ENCODE measurements around the gene MAML3. TPM values are rescaled to one million over a fixed set of nuclear protein-coding genes. Genes with fewer than 3 reads are reported as not detected.

The MAML3 gene
- total and polyA plus RNA-seq, 2 of the 13 experiments (the other 11 are each of a cell fraction or from before 2014, with no cell fraction given), result 0.05 to 0.13 TPM

DNA sequence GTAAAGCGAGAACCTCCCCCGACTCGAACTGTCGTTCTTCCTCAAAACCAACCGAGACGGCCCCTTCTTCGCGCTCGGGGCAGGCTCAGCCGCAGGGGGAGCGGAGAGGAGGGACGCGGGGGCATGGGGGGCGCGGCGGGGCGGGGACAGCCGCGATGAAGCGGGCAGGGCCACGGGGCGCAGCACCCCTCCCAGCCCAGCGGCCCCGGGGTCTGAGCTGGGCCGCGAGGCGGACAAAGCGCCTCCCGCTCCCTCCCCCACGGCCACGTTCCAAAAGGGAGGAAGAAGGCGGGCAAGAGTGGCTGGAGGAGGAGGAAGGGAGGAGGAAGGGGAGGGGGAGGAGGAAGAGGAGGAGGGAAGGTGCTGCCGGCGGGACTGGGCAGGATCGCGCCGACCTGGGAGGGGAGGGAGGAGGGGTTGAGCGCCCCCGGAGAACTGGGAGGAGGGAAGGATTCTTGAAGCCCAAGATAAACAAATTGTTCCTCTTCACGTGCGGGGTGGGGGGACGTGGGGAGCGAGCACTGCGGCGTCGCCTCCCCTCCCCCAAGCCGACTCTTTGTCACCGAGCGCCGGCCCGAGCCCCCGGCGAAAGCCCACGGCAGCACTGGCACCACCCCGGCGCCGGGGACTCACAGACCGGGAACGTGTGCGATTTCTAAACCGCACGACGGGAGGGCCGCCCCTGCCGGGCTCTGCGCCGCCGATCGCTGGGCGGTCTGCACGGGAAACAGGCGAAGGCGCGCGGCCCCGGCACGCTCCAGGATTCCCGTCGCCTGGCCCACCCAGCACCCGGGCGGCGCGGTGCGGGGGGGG, 2.9 kb downstream of the MAML3 start (continued):
- TF ChIP-seq ZNF75D (CRISPR knock-in tag; IDR thresholded peaks at IDR 0.05; ENCODE audit: borderline replicate concordance), result 0 out of 2 replicates have a peak, but pooled peaks have one; percentile 56
- TF ChIP-seq HDAC2 (CRISPR knock-in tag; IDR thresholded peaks at IDR 0.05), result no peak
- 0 out of 2 replicates have a peak, but pooled peaks have one; percentile 50 for TF ChIP-seq ZNF839 (CRISPR knock-in tag; IDR thresholded peaks at IDR 0.05; ENCODE audit: borderline replicate concordance)
- TF ChIP-seq, protein P1, sequence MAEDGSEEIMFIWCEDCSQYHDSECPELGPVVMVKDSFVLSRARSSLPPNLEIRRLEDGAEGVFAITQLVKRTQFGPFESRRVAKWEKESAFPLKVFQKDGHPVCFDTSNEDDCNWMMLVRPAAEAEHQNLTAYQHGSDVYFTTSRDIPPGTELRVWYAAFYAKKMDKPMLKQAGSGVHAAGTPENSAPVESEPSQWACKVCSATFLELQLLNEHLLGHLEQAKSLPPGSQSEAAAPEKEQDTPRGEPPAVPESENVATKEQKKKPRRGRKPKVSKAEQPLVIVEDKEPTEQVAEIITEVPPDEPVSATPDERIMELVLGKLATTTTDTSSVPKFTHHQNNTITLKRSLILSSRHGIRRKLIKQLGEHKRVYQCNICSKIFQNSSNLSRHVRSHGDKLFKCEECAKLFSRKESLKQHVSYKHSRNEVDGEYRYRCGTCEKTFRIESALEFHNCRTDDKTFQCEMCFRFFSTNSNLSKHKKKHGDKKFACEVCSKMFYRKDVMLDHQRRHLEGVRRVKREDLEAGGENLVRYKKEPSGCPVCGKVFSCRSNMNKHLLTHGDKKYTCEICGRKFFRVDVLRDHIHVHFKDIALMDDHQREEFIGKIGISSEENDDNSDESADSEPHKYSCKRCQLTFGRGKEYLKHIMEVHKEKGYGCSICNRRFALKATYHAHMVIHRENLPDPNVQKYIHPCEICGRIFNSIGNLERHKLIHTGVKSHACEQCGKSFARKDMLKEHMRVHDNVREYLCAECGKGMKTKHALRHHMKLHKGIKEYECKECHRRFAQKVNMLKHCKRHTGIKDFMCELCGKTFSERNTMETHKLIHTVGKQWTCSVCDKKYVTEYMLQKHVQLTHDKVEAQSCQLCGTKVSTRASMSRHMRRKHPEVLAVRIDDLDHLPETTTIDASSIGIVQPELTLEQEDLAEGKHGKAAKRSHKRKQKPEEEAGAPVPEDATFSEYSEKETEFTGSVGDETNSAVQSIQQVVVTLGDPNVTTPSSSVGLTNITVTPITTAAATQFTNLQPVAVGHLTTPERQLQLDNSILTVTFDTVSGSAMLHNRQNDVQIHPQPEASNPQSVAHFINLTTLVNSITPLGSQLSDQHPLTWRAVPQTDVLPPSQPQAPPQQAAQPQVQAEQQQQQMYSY (CRISPR knock-in tag; IDR thresholded peaks at IDR 0.05), result peak; percentile 39; the same call in 1 of the 2 replicates
- no peak for TF ChIP-seq XRCC5 (optimal IDR thresholded peaks at IDR 0.05; ENCODE audit: low read length)
- TF ChIP-seq, protein P2, sequence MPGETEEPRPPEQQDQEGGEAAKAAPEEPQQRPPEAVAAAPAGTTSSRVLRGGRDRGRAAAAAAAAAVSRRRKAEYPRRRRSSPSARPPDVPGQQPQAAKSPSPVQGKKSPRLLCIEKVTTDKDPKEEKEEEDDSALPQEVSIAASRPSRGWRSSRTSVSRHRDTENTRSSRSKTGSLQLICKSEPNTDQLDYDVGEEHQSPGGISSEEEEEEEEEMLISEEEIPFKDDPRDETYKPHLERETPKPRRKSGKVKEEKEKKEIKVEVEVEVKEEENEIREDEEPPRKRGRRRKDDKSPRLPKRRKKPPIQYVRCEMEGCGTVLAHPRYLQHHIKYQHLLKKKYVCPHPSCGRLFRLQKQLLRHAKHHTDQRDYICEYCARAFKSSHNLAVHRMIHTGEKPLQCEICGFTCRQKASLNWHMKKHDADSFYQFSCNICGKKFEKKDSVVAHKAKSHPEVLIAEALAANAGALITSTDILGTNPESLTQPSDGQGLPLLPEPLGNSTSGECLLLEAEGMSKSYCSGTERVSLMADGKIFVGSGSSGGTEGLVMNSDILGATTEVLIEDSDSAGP (CRISPR knock-in tag; IDR thresholded peaks at IDR 0.05; ENCODE audit: borderline replicate concordance), result peak; percentile 26; the same call in 1 of the 2 replicates
- 0 out of 2 replicates have a peak, but pooled peaks have one; percentile 24 for TF ChIP-seq KDM2A (CRISPR knock-in tag; IDR thresholded peaks at IDR 0.05; ENCODE audit: borderline replicate concordance, low read depth)
- TF ChIP-seq, protein P3, sequence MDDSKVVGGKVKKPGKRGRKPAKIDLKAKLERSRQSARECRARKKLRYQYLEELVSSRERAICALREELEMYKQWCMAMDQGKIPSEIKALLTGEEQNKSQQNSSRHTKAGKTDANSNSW (CRISPR knock-in tag; IDR thresholded peaks at IDR 0.05; ENCODE audit: borderline replicate concordance), result no peak
- TF ChIP-seq HOXD1 (CRISPR knock-in tag; IDR thresholded peaks at IDR 0.05), result no peak

Measured in HepG2 (cell line).